ENCODE measurements around the gene SDF4. TPM values are rescaled to one million over a fixed set of nuclear protein-coding genes. Genes with fewer than 3 reads are reported as not detected.
A peak's percentile ranks its signal among the peaks of the same experiment; 100 is the strongest.

The SDF4 gene
- total and polyA plus RNA-seq, 2 of the 13 experiments (the other 11 are each of a cell fraction or from before 2014, with no cell fraction given): 80.8 to 107 TPM

DNA sequence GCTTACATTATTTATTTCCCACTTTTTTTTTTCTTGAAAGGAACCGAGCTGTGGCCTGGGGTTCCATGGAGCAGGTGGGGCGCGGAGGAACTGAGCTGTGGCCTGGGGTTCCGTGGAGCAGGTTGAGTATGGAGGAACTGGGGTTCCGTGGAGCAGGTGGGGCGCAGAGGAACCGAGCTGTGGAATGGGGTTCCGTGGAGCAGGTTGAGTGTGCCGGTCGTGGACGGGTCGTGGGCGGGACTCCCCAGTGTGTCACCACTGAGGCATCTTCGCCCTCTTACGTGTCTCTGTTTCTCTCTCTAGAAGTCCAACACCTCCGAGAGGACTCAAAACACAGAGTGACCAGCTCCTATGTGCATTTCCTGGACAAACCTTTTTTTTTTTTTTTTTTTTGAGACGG, 47.2 kb upstream of the SDF4 start (continued):
- no peak for TF ChIP-seq ZNF343 (CRISPR knock-in tag; IDR thresholded peaks at IDR 0.05)
- TF ChIP-seq ZSCAN21 (CRISPR knock-in tag; IDR thresholded peaks at IDR 0.05; ENCODE audit: borderline replicate concordance): no peak
- TF ChIP-seq FOSL1 (CRISPR knock-in tag; IDR thresholded peaks at IDR 0.05; ENCODE audit: borderline replicate concordance): no peak
- no peak for TF ChIP-seq TAF15 (IDR thresholded peaks at IDR 0.05; ENCODE audit: low read depth, low read length, poor library complexity, severe bottlenecking)
- no peak for TF ChIP-seq ZSCAN31 (CRISPR knock-in tag; IDR thresholded peaks at IDR 0.05; ENCODE audit: low read depth)

DNA sequence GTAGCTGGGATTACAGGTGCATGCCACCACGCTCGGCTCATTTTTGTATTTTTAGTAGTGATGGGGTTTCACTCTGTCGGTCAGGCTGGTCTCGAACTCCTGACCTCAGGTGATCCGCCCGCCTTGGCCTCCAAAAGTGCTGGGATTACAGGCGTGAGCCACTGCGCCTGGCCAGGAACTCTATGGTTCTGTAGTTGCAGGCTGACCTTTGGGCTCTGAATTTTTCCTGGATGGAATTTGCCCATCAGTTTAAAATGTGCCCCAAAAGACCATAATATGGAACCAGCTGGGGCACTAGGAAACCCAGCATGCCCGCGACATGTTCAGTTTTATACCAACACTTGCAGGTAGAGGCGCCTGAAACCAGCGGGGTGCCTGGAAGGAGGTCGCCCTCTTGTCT, 46.8 kb upstream of the SDF4 start:
- Histone ChIP-seq H2AFZ (ENCODE audit: low read length) (no peak overlapping the region), H3K4me3 (replicated peaks in 1 of 3; ENCODE audit: insufficient read depth in 1 of 3, low read depth in 2 of 3, low read length in 3 of 3) (no peak overlapping the region), H4K20me1 (ENCODE audit: insufficient read depth, low read length) (no peaks in the 10 kb centered on the region), H3K9me3 (ENCODE audit: low read length) (no peaks in the 10 kb centered on the region), H3K36me3 (replicated peaks in 1 of 2; ENCODE audit: control insufficient read depth in 1 of 2, insufficient read depth in 2 of 2, low read length in 2 of 2) (no peaks in the 10 kb centered on the region), H3K9ac (ENCODE audit: insufficient read depth, low read depth, low read length) (no peak overlapping the region), H3K27me3 (ENCODE audit: control insufficient read depth in 1 of 2, insufficient read depth in 2 of 2, low read length in 2 of 2) (no peaks in the 10 kb centered on the region), H3K27ac (ENCODE audit: extremely low read length, insufficient read depth, low read length) (no peak overlapping the region), H3K79me2 (ENCODE audit: insufficient read depth, low read length) (no peaks in the 10 kb centered on the region), H3K4me1 (ENCODE audit: insufficient read depth, low read length) (peaks cover 56% of the 10 kb centered on the region), H3K4me2 (ENCODE audit: low read depth, low read length) (no peak overlapping the region)
- CTCF ChIA-PET (ENCODE audit: low intra/inter-chr PET ratio, low total read pairs): no interaction called here
- 86% methylated on average over 13 of the region's 13 CpGs for WGBS (ENCODE audit: low lambda C conversion rate)
- no peak for ATAC-seq
- no TSS peak for BruUV-seq (replicated peaks)
- in situ Hi-C loops (cut with HindIII; ENCODE audit: extremely low pct_ligation_motif_present, low pct_unique_long_range_greater_than_20kb): no loop called here
- POLR2A ChIA-PET: no interaction called here
- intact Hi-C loops (cut with micrococcal nuclease; ENCODE audit: unreplicated experiment): no loop called here
- FAIRE-seq: no peak
- DNase-seq (ENCODE audit: low spot score): no peak
- TF ChIP-seq SUZ12 (IDR thresholded peaks at IDR 0.05; ENCODE audit: low read depth, low read length): no peak
- peak; percentile 47 for TF ChIP-seq HNF4A (CRISPR knock-in tag; IDR thresholded peaks at IDR 0.05)
- TF ChIP-seq, protein P1, sequence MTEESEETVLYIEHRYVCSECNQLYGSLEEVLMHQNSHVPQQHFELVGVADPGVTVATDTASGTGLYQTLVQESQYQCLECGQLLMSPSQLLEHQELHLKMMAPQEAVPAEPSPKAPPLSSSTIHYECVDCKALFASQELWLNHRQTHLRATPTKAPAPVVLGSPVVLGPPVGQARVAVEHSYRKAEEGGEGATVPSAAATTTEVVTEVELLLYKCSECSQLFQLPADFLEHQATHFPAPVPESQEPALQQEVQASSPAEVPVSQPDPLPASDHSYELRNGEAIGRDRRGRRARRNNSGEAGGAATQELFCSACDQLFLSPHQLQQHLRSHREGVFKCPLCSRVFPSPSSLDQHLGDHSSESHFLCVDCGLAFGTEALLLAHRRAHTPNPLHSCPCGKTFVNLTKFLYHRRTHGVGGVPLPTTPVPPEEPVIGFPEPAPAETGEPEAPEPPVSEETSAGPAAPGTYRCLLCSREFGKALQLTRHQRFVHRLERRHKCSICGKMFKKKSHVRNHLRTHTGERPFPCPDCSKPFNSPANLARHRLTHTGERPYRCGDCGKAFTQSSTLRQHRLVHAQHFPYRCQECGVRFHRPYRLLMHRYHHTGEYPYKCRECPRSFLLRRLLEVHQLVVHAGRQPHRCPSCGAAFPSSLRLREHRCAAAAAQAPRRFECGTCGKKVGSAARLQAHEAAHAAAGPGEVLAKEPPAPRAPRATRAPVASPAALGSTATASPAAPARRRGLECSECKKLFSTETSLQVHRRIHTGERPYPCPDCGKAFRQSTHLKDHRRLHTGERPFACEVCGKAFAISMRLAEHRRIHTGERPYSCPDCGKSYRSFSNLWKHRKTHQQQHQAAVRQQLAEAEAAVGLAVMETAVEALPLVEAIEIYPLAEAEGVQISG (CRISPR knock-in tag; IDR thresholded peaks at IDR 0.05): peak; percentile 86
- TF ChIP-seq ZNF510 (CRISPR knock-in tag; IDR thresholded peaks at IDR 0.05; ENCODE audit: low read depth): no peak
- no peak for TF ChIP-seq ZNF367 (CRISPR knock-in tag; IDR thresholded peaks at IDR 0.05; ENCODE audit: borderline replicate concordance)
- no peak for TF ChIP-seq PLRG1 (conservative IDR thresholded peaks at IDR 0.05)
- TF ChIP-seq, protein P2, sequence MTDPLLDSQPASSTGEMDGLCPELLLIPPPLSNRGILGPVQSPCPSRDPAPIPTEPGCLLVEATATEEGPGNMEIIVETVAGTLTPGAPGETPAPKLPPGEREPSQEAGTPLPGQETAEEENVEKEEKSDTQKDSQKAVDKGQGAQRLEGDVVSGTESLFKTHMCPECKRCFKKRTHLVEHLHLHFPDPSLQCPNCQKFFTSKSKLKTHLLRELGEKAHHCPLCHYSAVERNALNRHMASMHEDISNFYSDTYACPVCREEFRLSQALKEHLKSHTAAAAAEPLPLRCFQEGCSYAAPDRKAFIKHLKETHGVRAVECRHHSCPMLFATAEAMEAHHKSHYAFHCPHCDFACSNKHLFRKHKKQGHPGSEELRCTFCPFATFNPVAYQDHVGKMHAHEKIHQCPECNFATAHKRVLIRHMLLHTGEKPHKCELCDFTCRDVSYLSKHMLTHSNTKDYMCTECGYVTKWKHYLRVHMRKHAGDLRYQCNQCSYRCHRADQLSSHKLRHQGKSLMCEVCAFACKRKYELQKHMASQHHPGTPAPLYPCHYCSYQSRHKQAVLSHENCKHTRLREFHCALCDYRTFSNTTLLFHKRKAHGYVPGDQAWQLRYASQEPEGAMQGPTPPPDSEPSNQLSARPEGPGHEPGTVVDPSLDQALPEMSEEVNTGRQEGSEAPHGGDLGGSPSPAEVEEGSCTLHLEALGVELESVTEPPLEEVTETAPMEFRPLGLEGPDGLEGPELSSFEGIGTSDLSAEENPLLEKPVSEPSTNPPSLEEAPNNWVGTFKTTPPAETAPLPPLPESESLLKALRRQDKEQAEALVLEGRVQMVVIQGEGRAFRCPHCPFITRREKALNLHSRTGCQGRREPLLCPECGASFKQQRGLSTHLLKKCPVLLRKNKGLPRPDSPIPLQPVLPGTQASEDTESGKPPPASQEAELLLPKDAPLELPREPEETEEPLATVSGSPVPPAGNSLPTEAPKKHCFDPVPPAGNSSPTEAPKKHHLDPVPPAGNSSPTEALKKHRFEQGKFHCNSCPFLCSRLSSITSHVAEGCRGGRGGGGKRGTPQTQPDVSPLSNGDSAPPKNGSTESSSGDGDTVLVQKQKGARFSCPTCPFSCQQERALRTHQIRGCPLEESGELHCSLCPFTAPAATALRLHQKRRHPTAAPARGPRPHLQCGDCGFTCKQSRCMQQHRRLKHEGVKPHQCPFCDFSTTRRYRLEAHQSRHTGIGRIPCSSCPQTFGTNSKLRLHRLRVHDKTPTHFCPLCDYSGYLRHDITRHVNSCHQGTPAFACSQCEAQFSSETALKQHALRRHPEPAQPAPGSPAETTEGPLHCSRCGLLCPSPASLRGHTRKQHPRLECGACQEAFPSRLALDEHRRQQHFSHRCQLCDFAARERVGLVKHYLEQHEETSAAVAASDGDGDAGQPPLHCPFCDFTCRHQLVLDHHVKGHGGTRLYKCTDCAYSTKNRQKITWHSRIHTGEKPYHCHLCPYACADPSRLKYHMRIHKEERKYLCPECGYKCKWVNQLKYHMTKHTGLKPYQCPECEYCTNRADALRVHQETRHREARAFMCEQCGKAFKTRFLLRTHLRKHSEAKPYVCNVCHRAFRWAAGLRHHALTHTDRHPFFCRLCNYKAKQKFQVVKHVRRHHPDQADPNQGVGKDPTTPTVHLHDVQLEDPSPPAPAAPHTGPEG (CRISPR knock-in tag; IDR thresholded peaks at IDR 0.05): no peak
- no peak for TF ChIP-seq ZBTB1 (CRISPR knock-in tag; IDR thresholded peaks at IDR 0.05; ENCODE audit: borderline replicate concordance)
- no peak for TF ChIP-seq ZNF546 (CRISPR knock-in tag; conservative IDR thresholded peaks at IDR 0.05)
- TF ChIP-seq HCFC1 (IDR thresholded peaks at IDR 0.05; ENCODE audit: low read depth, low read length): no peak
- TF ChIP-seq KLF6 (CRISPR knock-in tag; IDR thresholded peaks at IDR 0.05): no peak
